Spleen (tissue), 11 donors: ENCODE data around the gene GDPGP1. TPM values are rescaled to one million over a fixed set of nuclear protein-coding genes. Genes with fewer than 3 reads are reported as not detected.
"Not testable (repeated sequence)": the region's sequence is repeated elsewhere in the genome, so short reads cannot be mapped to it uniquely, and the experiment has no call there.

ENCODE experiments used
- DNase-seq: peaks from one replicate; pipeline ENCODE4 v3.0.0-alpha.2; 2020
- H3K27ac ChIP-seq, 8 donors: fragments of 200-600 bp; sonication (generic) in 7 of 8; 1 replicate in 4 of 8; 2 replicates in 4 of 8; pipeline versions ENCODE4 v1.5.0 to v1.8.0; 2016 to 2021; ENCODE audit warnings: inconsistent platforms in 4 of 8, mild to moderate bottlenecking in 4 of 8, moderate library complexity in 1 of 8
- H3K27me3 ChIP-seq, 7 donors: fragments of 200-600 bp; sonication (generic) in 6 of 7; replicated peaks in 1 of 7; 1 replicate in 4 of 7; 2 replicates in 3 of 7; pipeline versions ENCODE4 v1.5.0 to v1.8.0; 2016 to 2021; ENCODE audit warnings: inconsistent platforms in 3 of 7, mild to moderate bottlenecking in 1 of 7
- H3K36me3 ChIP-seq, 6 donors: fragments of 200-600 bp; sonication (generic) in 5 of 6; 1 replicate in 4 of 6; 2 replicates in 2 of 6; pipeline versions ENCODE4 v1.5.0 to v1.8.0; 2016 to 2021; ENCODE audit warnings: inconsistent platforms in 2 of 6
- H3K4me1 ChIP-seq, 6 donors: fragments of 200-600 bp; sonication (generic) in 5 of 6; 1 replicate in 3 of 6; 2 replicates in 3 of 6; pipeline versions ENCODE4 v1.5.0 to v1.8.0; 2016 to 2021; ENCODE audit warnings: inconsistent platforms in 3 of 6
- H3K4me3 ChIP-seq, 8 donors: fragments of 200-600 bp; sonication (generic) in 7 of 8; 1 replicate in 4 of 8; 2 replicates in 4 of 8; pipeline versions ENCODE4 v1.5.0 to v1.8.0; 2016 to 2021; ENCODE audit warnings: inconsistent platforms in 4 of 8, mild to moderate bottlenecking in 4 of 8, moderate library complexity in 2 of 8
- H3K9me3 ChIP-seq, 8 donors: fragments of 200-600 bp; sonication (generic) in 7 of 8; 1 replicate in 4 of 8; 2 replicates in 4 of 8; pipeline versions ENCODE4 v1.5.0 to v1.8.0; 2016 to 2021; ENCODE audit warnings: inconsistent platforms in 4 of 8
- CTCF ChIP-seq, 11 experiments: fragments of 200-600 bp in 7 of 11; fragments of 450-650 bp in 4 of 11; sonication (generic) in 4 of 11; IDR thresholded peaks in 8 of 11; conservative IDR thresholded peaks in 3 of 11; 1 replicate in 7 of 11; 2 replicates in 4 of 11; pipeline versions ENCODE4 v1.4.0 to v1.8.0; 2016 to 2021; ENCODE audit warnings: antibody characterized with exemption in 11 of 11, inconsistent platforms in 4 of 11, mild to moderate bottlenecking in 1 of 11
- POLR2A ChIP-seq, 3 donors: fragments of 450-650 bp; IDR thresholded peaks; one replicate each; pipeline ENCODE4 v1.5.1; 2017; ENCODE audit warnings: antibody characterized with exemption in 3 of 3, mild to moderate bottlenecking in 1 of 3
- POLR2AphosphoS5 ChIP-seq, 3 donors: sonication (generic); formaldehyde crosslinking; IDR thresholded peaks; one replicate each; pipeline ENCODE4 v1.5.1; 2017; ENCODE audit warnings: antibody characterized with exemption in 3 of 3
- WGBS, 5 donors: extraction: QIAGEN DNeasy Blood & Tissue Kit in 3 of 5; methylation state at CpG; one replicate each; pipeline versions ENCODE4 v1.1.5 to v1.1.7; 2013 to 2018; 5-methylcytosine and 5-hydroxymethylcytosine counted together
- intact Hi-C: fragments of 100-400 bp; cut with DNase I; formaldehyde crosslinking; loops from one replicate; pipeline ENCODE4 v1.15.0; 2023; ENCODE audit warnings: low total_unique reads
- polyA plus RNA-seq, 3 donors: library from polyadenylated mRNA; stranded (reverse); fragments of 200-250 nt; gene quantifications; one replicate each; pipeline ENCODE4 v1.2.1, GENCODE V29; 2013
- total RNA-seq, 7 donors: library from RNA; depleted of rRNA in 3 of 7; stranded (reverse); fragments of >200 nt in 3 of 7; fragmentation: NEBNext Ultra II Directional in 4 of 7; extraction: Animal tissue kit (Norgen Biotek cat#: 25700) in 4 of 7; gene quantifications; one replicate each; pipeline versions ENCODE4 v1.1.0 to v1.2.1, GENCODE V29; 2016 to 2021
- donor health status: healthy with polysubstance abuse.
- donor health status: DM: no; HTN: no; CAD: no; lungs with moderate emphysema.
- donor health status: DM: no; HTN: no; CAD: no.
- donor health status: Bipolar disorder and iron deficiency.
- donor health status: healthy.
- donor health status: DM: no; HTN: no; CAD: no.
- donor health status: DM: yes; HTN: yes; CAD: no.

Gene GDPGP1
- total and polyA plus RNA-seq, 10 donors: 1.9 to 13.4 (median 9.6) TPM

- no peaks in the 10 kb centered on the region for H3K9me3 ChIP-seq
- 73 to 84% (median 81%) methylated on average over 16 of the region's 16 CpGs for whole genome bisulfite sequencing, 5 donors
- no peak for TF ChIP-seq POLR2A (IDR thresholded peaks at IDR 0.05)
- TF ChIP-seq POLR2AphosphoS5 (IDR thresholded peaks at IDR 0.05): no peak
- TF ChIP-seq CTCF (IDR thresholded peaks at IDR 0.05 in 8 of 11, conservative IDR thresholded peaks at IDR 0.05 in 3 of 11): no peak
- no peaks in the 10 kb centered on the region for H3K36me3 ChIP-seq
- no peaks in the 10 kb centered on the region for H3K27me3 ChIP-seq
- intact Hi-C loops: no loop called here
- no peak overlapping the region for H3K27ac ChIP-seq
- H3K4me1 ChIP-seq: peaks cover 0 to 22% (median 9%) of the 10 kb centered on the region in 6 donors
- DNase-seq: no peak
- no peak overlapping the region for H3K4me3 ChIP-seq
These were observed 57.8 kb downstream of the GDPGP1 start for GRCh38 chr15:90291679-90292356.

- WGBS, 5 donors: 46 to 53% (median 50%) methylated on average over 12 to 13 of the region's 13 CpGs
- DNase-seq: peak; percentile 91
These were observed 59.2 kb downstream of the GDPGP1 start for GRCh38 chr15:90293040-90293810.

GRCh38 chr15:90294159-90294558 is 60.1 kb downstream of the GDPGP1 start:
- H3K9me3 ChIP-seq: no peaks in the 10 kb centered on the region
- no peak for DNase-seq
- peaks cover 0 to 15% (median 6%) of the 10 kb centered on the region in 6 donors for H3K4me1 ChIP-seq
- no peaks in the 10 kb centered on the region for H3K36me3 ChIP-seq
- no peak overlapping the region for H3K4me3 ChIP-seq
- TF ChIP-seq POLR2AphosphoS5 (IDR thresholded peaks at IDR 0.05) (no peak), CTCF (IDR thresholded peaks at IDR 0.05 in 8 of 11, conservative IDR thresholded peaks at IDR 0.05 in 3 of 11) (no peak), POLR2A (IDR thresholded peaks at IDR 0.05) (no peak)
- WGBS, 5 donors: 73 to 90% (median 88%) methylated on average over 6 of the region's 6 CpGs
- intact Hi-C loops: no loop called here
- no peaks in the 10 kb centered on the region for H3K27me3 ChIP-seq
- no peak overlapping the region for H3K27ac ChIP-seq

More at GRCh38 chr15:90293040-90293810, 59.2 kb downstream of the GDPGP1 start:
- H3K36me3 ChIP-seq, H3K27ac ChIP-seq, intact Hi-C loops, H3K9me3 ChIP-seq, H3K27me3 ChIP-seq: not testable (repeated sequence)
- H3K4me1 ChIP-seq: peaks cover 0 to 15% (median 6%) of the 10 kb centered on the region in 6 donors
- H3K4me3 ChIP-seq: peak overlapping the region in 1 of 8 donors; percentile 12
- peak; percentile 35 to 88 (median 77) for TF ChIP-seq CTCF (IDR thresholded peaks at IDR 0.05 in 8 of 11, conservative IDR thresholded peaks at IDR 0.05 in 3 of 11)
- TF ChIP-seq POLR2AphosphoS5 (IDR thresholded peaks at IDR 0.05): peak in 1 of 3 donors; percentile 23
